Stimulated activated naive CD8-positive, alpha-beta T cell treated with anti-CD3 and anti-CD28 coated beads, Interleukin-15, Interleukin-2, amounts not matched to agents 100 ng/mL and 50 ng/mL, for 24 hours (primary cell): ENCODE results near the gene S100A10.

Source experiments
- H3K27ac Mint-ChIP-seq: one replicate; pipeline ENCODE4 v1.8.0; 2021; ENCODE audit warnings: mild to moderate bottlenecking, mixed read lengths
- H3K27me3 Mint-ChIP-seq: one replicate; pipeline ENCODE4 v1.8.0; 2021; ENCODE audit warnings: mixed read lengths
- H3K36me3 Mint-ChIP-seq: one replicate; pipeline ENCODE4 v1.8.0; 2021; ENCODE audit warnings: low read depth, mixed read lengths
- H3K4me1 Mint-ChIP-seq: one replicate; pipeline ENCODE4 v1.8.0; 2021; ENCODE audit warnings: low read depth, mixed read lengths
- H3K4me3 Mint-ChIP-seq: one replicate; pipeline ENCODE4 v1.8.0; 2021; ENCODE audit warnings: mild to moderate bottlenecking, mixed read lengths
- H3K9me3 Mint-ChIP-seq: one replicate; pipeline ENCODE4 v1.8.0; 2021; ENCODE audit warnings: mixed read lengths

The S100A10 gene

DNA sequence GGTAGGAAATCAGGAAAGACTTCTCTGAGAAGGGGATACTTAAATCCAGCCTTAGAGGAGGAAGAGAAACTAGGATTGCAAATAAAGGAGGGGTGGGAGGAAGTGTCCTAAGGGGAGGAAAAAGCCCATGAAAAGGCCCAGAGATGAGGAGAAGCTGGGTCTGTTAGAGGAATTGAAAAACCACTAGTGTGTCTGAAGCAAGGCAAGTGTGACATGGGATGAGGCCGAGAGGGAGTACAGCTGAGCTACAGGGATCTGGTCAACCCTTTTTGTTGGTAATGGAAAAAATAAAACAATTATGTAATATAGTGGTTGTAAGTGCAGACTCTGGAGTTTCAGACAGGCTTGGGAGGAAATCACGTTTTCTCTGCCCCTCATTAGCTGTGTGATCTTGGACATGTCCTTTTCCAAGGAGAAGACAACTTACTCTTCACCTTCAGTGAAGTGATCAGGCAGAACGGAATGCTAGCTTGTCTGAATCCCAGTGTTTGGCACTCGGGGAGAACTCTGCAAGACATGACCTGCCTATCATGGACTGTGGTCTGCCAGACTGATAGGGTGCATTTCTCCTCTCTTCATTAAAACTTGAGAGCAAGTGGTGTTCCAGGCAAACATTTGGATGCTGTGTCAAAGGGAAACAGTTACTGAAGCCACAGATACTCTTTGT lies 7.4 kb upstream of the S100A10 start:
- Mint-ChIP-seq H3K36me3 (no peaks in the 10 kb centered on the region), H3K27ac (no peak overlapping the region), H3K9me3 (no peaks in the 10 kb centered on the region), H3K27me3 (peaks cover 33% of the 10 kb centered on the region), H3K4me1 (peaks cover 11% of the 10 kb centered on the region), H3K4me3 (no peak overlapping the region)

- H3K27ac Mint-ChIP-seq: no peak overlapping the region
- H3K9me3 Mint-ChIP-seq: no peaks in the 10 kb centered on the region
- peaks cover 24% of the 10 kb centered on the region for H3K27me3 Mint-ChIP-seq
- H3K36me3 Mint-ChIP-seq: no peaks in the 10 kb centered on the region
- H3K4me3 Mint-ChIP-seq: no peak overlapping the region
- H3K4me1 Mint-ChIP-seq: peaks cover 21% of the 10 kb centered on the region
Observed at GRCh38 chr1:151998611-151999362, 5.1 kb upstream of the S100A10 start.

GRCh38 chr1:151997284-151997570 lies 3.6 kb upstream of the S100A10 start:
- no peak overlapping the region for H3K27ac Mint-ChIP-seq
- H3K36me3 Mint-ChIP-seq: no peaks in the 10 kb centered on the region
- no peak overlapping the region for H3K4me3 Mint-ChIP-seq
- no peaks in the 10 kb centered on the region for H3K9me3 Mint-ChIP-seq
- H3K27me3 Mint-ChIP-seq: peaks cover 14% of the 10 kb centered on the region
- peaks cover 30% of the 10 kb centered on the region for H3K4me1 Mint-ChIP-seq

GRCh38 chr1:151995774-151996173 lies 2.1 kb upstream of the S100A10 start:
- peaks cover 34% of the 10 kb centered on the region for H3K4me1 Mint-ChIP-seq
- peaks cover 14% of the 10 kb centered on the region for H3K27me3 Mint-ChIP-seq
- no peaks in the 10 kb centered on the region for H3K9me3 Mint-ChIP-seq
- peaks cover 10% of the 10 kb centered on the region for H3K36me3 Mint-ChIP-seq
- no peak overlapping the region for H3K27ac Mint-ChIP-seq
- no peak overlapping the region for H3K4me3 Mint-ChIP-seq

- Mint-ChIP-seq H3K4me1 (peaks cover 42% of the 10 kb centered on the region), H3K27me3 (peaks cover 11% of the 10 kb centered on the region), H3K4me3 (peak overlapping the region; percentile 32), H3K36me3 (peaks cover 11% of the 10 kb centered on the region), H3K27ac (no peak overlapping the region), H3K9me3 (no peaks in the 10 kb centered on the region)
Observed at GRCh38 chr1:151994956-151995355, 1.3 kb upstream of the S100A10 start.

GRCh38 chr1:151993084-151993733 lies 450 bp downstream of the S100A10 start:
- Mint-ChIP-seq H3K36me3 (peaks cover 11% of the 10 kb centered on the region), H3K27me3 (peaks cover 5% of the 10 kb centered on the region), H3K4me3 (peak overlapping the region; percentile 95), H3K9me3 (no peaks in the 10 kb centered on the region), H3K4me1 (peaks cover 59% of the 10 kb centered on the region), H3K27ac (peak overlapping the region; percentile 97)

DNA sequence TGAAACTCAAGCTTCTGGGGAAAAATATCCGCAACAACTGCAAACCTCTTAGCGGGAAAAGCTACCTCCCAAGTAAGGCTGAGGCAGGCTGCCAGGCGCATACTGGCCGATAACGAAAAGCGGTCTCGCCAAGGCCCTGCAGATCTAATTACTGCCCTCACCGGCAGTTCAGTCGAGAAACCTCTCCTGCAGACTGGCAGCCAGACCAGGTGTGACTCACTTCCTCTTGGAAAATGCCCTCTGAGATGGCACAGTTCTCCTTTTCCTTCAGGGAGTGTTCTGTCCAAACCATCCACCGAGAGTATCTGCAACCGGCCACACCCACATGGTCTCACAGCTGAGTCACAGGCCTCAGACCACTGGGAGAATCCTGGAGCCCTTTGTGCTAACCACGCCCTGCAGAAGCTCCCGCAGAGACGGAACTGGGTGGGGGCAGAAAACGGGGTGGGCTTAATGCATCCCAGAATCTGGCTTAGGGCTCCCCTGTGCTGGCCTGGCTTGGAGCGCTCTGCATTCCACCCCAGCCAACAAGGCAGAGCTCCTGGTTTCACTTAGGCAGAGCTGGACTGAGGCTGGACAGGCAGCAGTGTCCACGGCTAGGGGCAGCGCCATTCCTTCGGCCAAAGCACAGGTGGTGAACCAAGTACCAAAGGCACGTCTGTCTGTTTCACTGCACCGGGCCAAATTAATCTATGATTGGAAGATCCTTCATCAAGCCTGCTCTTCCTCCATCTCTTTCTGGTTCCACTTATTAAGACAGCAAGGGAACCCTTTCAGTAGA lies 1.2 kb downstream of the S100A10 start:
- H3K9me3 Mint-ChIP-seq: no peaks in the 10 kb centered on the region
- H3K36me3 Mint-ChIP-seq: peaks cover 11% of the 10 kb centered on the region
- peaks cover 63% of the 10 kb centered on the region for H3K4me1 Mint-ChIP-seq
- H3K27me3 Mint-ChIP-seq: no peaks in the 10 kb centered on the region
- peak overlapping the region; percentile 97 for H3K27ac Mint-ChIP-seq
- H3K4me3 Mint-ChIP-seq: peak overlapping the region; percentile 95

DNA sequence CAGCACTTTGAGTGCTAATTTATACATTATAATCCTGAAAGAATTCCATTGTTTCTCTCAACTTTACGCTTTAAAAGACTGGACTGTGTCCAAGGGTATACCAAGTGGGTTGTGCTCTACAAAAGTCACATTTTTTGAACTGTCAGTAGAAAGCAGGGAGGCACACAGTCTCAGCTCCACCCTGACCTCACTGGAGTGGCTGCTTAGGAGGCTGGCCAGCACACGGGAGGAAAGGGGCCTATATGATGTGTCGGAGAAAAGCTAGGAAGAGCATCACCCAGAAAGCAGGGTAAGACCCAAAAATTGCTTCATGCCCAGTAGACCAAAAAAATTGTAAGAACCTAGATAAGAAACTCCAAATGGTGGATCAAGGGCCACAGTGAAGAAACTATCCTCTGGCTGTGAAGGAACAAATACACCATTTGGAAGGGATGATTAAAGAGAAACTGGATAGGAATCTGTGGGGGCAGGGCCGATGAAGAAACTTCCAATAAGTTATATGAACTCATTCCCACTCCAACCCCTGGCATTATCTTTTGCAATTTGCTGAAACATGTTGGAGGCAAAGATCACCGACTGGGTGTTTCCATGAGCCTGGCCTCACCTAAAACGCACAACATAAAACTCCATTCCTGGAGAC lies 1.9 kb downstream of the S100A10 start:
- peaks cover 15% of the 10 kb centered on the region for H3K36me3 Mint-ChIP-seq
- H3K9me3 Mint-ChIP-seq: no peaks in the 10 kb centered on the region
- H3K4me1 Mint-ChIP-seq: peaks cover 63% of the 10 kb centered on the region
- H3K27me3 Mint-ChIP-seq: no peaks in the 10 kb centered on the region
- peak overlapping the region; percentile 95 for H3K4me3 Mint-ChIP-seq
- H3K27ac Mint-ChIP-seq: peak overlapping the region; percentile 50

GRCh38 chr1:151990856-151991198 lies 2.8 kb downstream of the S100A10 start:
- peak overlapping the region; percentile 38 for H3K4me3 Mint-ChIP-seq
- no peaks in the 10 kb centered on the region for H3K27me3 Mint-ChIP-seq
- H3K9me3 Mint-ChIP-seq: no peaks in the 10 kb centered on the region
- H3K4me1 Mint-ChIP-seq: peaks cover 73% of the 10 kb centered on the region
- H3K27ac Mint-ChIP-seq: no peak overlapping the region
- peaks cover 24% of the 10 kb centered on the region for H3K36me3 Mint-ChIP-seq

- H3K36me3 Mint-ChIP-seq: peaks cover 30% of the 10 kb centered on the region
- peak overlapping the region; percentile 38 for H3K4me3 Mint-ChIP-seq
- H3K27ac Mint-ChIP-seq: peak overlapping the region; percentile 61
- H3K27me3 Mint-ChIP-seq: no peaks in the 10 kb centered on the region
- H3K9me3 Mint-ChIP-seq: no peaks in the 10 kb centered on the region
- peaks cover 77% of the 10 kb centered on the region for H3K4me1 Mint-ChIP-seq
Observed at GRCh38 chr1:151990058-151990855, 3.4 kb downstream of the S100A10 start.

- Mint-ChIP-seq H3K4me1 (peaks cover 79% of the 10 kb centered on the region), H3K9me3 (no peaks in the 10 kb centered on the region), H3K36me3 (peaks cover 39% of the 10 kb centered on the region), H3K4me3 (no peak overlapping the region), H3K27ac (no peak overlapping the region), H3K27me3 (no peaks in the 10 kb centered on the region)
Observed at GRCh38 chr1:151989211-151989862, 4.3 kb downstream of the S100A10 start.

- no peak overlapping the region for H3K4me3 Mint-ChIP-seq
- H3K27ac Mint-ChIP-seq: peak overlapping the region; percentile 5
- no peaks in the 10 kb centered on the region for H3K27me3 Mint-ChIP-seq
- peaks cover 48% of the 10 kb centered on the region for H3K36me3 Mint-ChIP-seq
- H3K4me1 Mint-ChIP-seq: peaks cover 86% of the 10 kb centered on the region
- H3K9me3 Mint-ChIP-seq: no peaks in the 10 kb centered on the region
Observed at GRCh38 chr1:151988405-151988923, 5.2 kb downstream of the S100A10 start.

- peaks cover 62% of the 10 kb centered on the region for H3K36me3 Mint-ChIP-seq
- H3K4me3 Mint-ChIP-seq: no peak overlapping the region
- peaks cover 82% of the 10 kb centered on the region for H3K4me1 Mint-ChIP-seq
- H3K27ac Mint-ChIP-seq: peak overlapping the region; percentile 0
- H3K27me3 Mint-ChIP-seq: no peaks in the 10 kb centered on the region
- no peaks in the 10 kb centered on the region for H3K9me3 Mint-ChIP-seq
Observed at GRCh38 chr1:151986501-151987190, 7.0 kb downstream of the S100A10 start.
